Omental fat pad (tissue), 4 donors: ENCODE measurements around the gene PPP1R14B. TPM values are rescaled to one million over a fixed set of nuclear protein-coding genes. Genes with fewer than 3 reads are reported as not detected.

Experiments
- ATAC-seq: fragments of 150-250 bp; one replicate; pipeline ENCODE4 v1.9.1; 2016; ENCODE audit warnings: mild to moderate bottlenecking, moderate library complexity; ENCODE audit not compliant: low FRiP score
- DNase-seq: peaks from one replicate; pipeline ENCODE4 v3.0.0-alpha.2; 2019; ENCODE audit warnings: low spot score
- CTCF ChIP-seq, 3 donors: fragments of 450-650 bp; IDR thresholded peaks; one replicate each; pipeline ENCODE4 v1.5.1; 2016 to 2017; ENCODE audit warnings: antibody characterized with exemption in 3 of 3, mild to moderate bottlenecking in 3 of 3, moderate library complexity in 2 of 3
- total RNA-seq, 4 donors: library from RNA; depleted of rRNA; stranded (reverse); fragments of >200 nt; gene quantifications; one replicate each; pipeline ENCODE4 v1.1.0, GENCODE V29; 2016

Gene PPP1R14B
- total RNA-seq, 4 donors from 2014 or later: 95.0 to 140 (median 97.9) TPM

DNA sequence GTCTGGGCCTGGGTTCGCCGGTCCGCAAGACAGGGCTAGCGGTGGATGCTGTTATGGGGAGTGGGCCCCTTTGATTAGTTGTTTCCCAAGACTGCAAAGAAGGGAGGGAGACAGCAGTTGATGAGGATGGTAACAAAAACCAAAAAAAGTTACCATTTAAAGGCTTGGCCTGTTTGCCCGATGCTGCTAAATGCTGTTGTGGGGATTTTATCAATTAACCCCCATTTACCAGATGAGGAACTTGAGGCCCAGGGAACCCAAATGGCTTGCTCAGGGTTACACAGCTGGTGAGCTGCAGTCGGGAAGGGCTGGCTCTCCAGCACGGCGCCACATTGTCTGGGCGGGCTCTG is 24.1 kb downstream of the PPP1R14B start:
- DNase-seq: no peak
- no peak for TF ChIP-seq CTCF (IDR thresholded peaks at IDR 0.05)
- ATAC-seq: no peak

- DNase-seq: no peak
- no peak for TF ChIP-seq CTCF (IDR thresholded peaks at IDR 0.05)
Observed at GRCh38 chr11:64220798-64221197, 25.9 kb downstream of the PPP1R14B start.

GRCh38 chr11:64220271-64220670 is 26.5 kb downstream of the PPP1R14B start:
- no peak for DNase-seq
- no peak for TF ChIP-seq CTCF (IDR thresholded peaks at IDR 0.05)
- no peak for ATAC-seq

More at GRCh38 chr11:64220798-64221197, 25.9 kb downstream of the PPP1R14B start:
- ATAC-seq: no peak

DNA sequence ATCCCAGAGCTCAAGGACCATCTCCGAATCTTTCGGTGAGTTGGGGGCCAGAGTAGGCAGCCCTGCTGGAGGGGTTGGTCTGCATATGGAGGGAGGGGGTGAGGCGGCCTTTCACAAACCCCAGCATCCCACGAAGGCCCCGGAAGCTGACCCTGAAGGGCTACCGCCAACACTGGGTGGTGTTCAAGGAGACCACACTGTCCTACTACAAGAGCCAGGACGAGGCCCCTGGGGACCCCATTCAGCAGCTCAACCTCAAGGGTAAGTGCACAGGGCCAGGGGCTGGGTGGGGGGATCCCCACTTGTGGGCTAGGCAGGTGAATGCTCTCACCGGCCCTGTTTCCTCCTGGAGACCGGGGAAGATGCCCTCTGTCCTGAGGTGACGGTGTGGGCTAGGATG is 27.0 kb downstream of the PPP1R14B start:
- no peak for DNase-seq
- ATAC-seq: no peak
- no peak for TF ChIP-seq CTCF (IDR thresholded peaks at IDR 0.05)

- TF ChIP-seq CTCF (IDR thresholded peaks at IDR 0.05): no peak
- DNase-seq (no peak), ATAC-seq (peak; percentile 30)
Observed at GRCh38 chr11:64219354-64219684, 27.4 kb downstream of the PPP1R14B start.

GRCh38 chr11:64218628-64219353 is 28.0 kb downstream of the PPP1R14B start:
- peak; percentile 19 for ATAC-seq
- no peak for DNase-seq
- no peak for TF ChIP-seq CTCF (IDR thresholded peaks at IDR 0.05)

DNA sequence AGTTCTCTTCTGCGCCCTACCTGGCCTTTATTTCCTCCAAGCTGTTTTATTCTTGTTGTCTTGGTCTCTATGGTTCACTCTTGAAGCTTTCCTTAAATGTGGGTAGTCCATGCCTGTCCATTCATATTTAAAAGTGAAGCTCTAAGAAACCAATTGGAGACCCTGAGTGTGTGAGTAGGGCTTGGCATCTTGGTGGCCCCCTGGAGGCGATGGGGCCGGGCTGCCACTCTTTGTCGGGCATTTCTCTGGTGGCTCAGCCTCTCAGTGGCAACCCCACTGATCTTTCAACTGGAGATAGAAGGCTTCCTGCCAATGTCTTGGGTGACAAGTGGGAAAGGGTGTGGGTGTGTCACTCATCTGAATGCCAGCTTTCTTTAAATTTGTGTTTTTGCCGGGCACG is 29.9 kb downstream of the PPP1R14B start:
- ATAC-seq: no peak
- TF ChIP-seq CTCF (IDR thresholded peaks at IDR 0.05): no peak

More for the DNA sequence above, 29.9 kb downstream of the PPP1R14B start:
- no peak for DNase-seq
